ENCODE measurements around the gene ADARB2. TPM values are rescaled to one million over a fixed set of nuclear protein-coding genes. Genes with fewer than 3 reads are reported as not detected.

The ADARB2 gene
- total and polyA plus RNA-seq, 2 donors (not counting 1 experiment from before 2014, with no cell fraction given) = not detected

- H3K27me3 ChIP-seq (ENCODE audit: control insufficient read depth, insufficient read depth, low read length) = no peaks in the 10 kb centered on the region
- no peaks in the 10 kb centered on the region for H3K79me2 ChIP-seq (ENCODE audit: control insufficient read depth, insufficient read depth, low read length)
- H4K20me1 ChIP-seq (ENCODE audit: control insufficient read depth, extremely low read depth, insufficient read depth, low read length) = no peaks in the 10 kb centered on the region
- H3K4me3 ChIP-seq (replicated peaks in 1 of 4; ENCODE audit: control extremely low read depth in 1 of 4, insufficient read depth in 1 of 4, low read depth in 3 of 4, low read length in 4 of 4) = no peak overlapping the region
- no peaks in the 10 kb centered on the region for H3K36me3 ChIP-seq (ENCODE audit: control insufficient read depth, insufficient read depth, low read length)
- H3K27ac ChIP-seq (ENCODE audit: insufficient read depth, low read length) = no peak overlapping the region
- no peaks in the 10 kb centered on the region for H3K4me1 ChIP-seq (ENCODE audit: control insufficient read depth, extremely low read depth, insufficient read depth, low read length)
- H3K9me3 ChIP-seq (ENCODE audit: control insufficient read depth, insufficient read depth, low read depth, low read length) = no peaks in the 10 kb centered on the region
- H2AFZ ChIP-seq (ENCODE audit: low read length) = no peak overlapping the region
- no peak for TF ChIP-seq EZH2 (IDR thresholded peaks at IDR 0.05; ENCODE audit: low read length, missing control alignments)
- TF ChIP-seq, protein P1, sequence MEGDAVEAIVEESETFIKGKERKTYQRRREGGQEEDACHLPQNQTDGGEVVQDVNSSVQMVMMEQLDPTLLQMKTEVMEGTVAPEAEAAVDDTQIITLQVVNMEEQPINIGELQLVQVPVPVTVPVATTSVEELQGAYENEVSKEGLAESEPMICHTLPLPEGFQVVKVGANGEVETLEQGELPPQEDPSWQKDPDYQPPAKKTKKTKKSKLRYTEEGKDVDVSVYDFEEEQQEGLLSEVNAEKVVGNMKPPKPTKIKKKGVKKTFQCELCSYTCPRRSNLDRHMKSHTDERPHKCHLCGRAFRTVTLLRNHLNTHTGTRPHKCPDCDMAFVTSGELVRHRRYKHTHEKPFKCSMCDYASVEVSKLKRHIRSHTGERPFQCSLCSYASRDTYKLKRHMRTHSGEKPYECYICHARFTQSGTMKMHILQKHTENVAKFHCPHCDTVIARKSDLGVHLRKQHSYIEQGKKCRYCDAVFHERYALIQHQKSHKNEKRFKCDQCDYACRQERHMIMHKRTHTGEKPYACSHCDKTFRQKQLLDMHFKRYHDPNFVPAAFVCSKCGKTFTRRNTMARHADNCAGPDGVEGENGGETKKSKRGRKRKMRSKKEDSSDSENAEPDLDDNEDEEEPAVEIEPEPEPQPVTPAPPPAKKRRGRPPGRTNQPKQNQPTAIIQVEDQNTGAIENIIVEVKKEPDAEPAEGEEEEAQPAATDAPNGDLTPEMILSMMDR (conservative IDR thresholded peaks at IDR 0.05 in 1 of 2, IDR thresholded peaks at IDR 0.05 in 1 of 2; ENCODE audit: low read depth in 1 of 2, low read length in 2 of 2) = no peak
- no peak overlapping the region for H3K4me2 ChIP-seq (ENCODE audit: extremely low read depth, insufficient read depth, low read length)
- H3K9ac ChIP-seq (ENCODE audit: insufficient read depth, low read length) = no peak overlapping the region
- DNase-seq (ENCODE audit: low read depth in 2 of 2) = no peak
Measured at GRCh38 chr10:1579671-1580070, 157.7 kb downstream of the ADARB2 start.

DNA sequence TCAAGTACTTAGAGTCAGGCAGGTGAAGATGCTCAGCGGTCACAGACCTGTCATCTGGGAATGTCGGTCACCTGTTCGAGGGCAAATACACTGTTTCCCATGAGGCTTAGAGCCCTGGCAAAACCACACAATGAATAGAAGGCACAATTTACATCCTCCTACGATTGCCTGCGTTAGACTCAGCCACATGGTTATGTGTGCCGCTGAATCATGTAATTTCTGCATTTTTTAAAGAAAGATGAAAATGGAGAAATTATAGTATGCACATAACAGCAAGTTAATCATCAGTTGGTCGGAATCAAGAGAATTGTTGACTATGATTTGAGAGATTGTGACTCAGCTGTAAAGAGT, 158.2 kb downstream of the ADARB2 start:
- Histone ChIP-seq H3K27ac (ENCODE audit: insufficient read depth, low read length) (no peak overlapping the region), H3K9ac (ENCODE audit: insufficient read depth, low read length) (no peak overlapping the region), H3K27me3 (ENCODE audit: control insufficient read depth, insufficient read depth, low read length) (no peaks in the 10 kb centered on the region), H4K20me1 (ENCODE audit: control insufficient read depth, extremely low read depth, insufficient read depth, low read length) (no peaks in the 10 kb centered on the region), H3K4me1 (ENCODE audit: control insufficient read depth, extremely low read depth, insufficient read depth, low read length) (no peaks in the 10 kb centered on the region), H3K79me2 (ENCODE audit: control insufficient read depth, insufficient read depth, low read length) (no peaks in the 10 kb centered on the region), H2AFZ (ENCODE audit: low read length) (no peak overlapping the region), H3K9me3 (ENCODE audit: control insufficient read depth, insufficient read depth, low read depth, low read length) (no peaks in the 10 kb centered on the region), H3K4me2 (ENCODE audit: extremely low read depth, insufficient read depth, low read length) (no peak overlapping the region), H3K4me3 (replicated peaks in 1 of 4; ENCODE audit: control extremely low read depth in 1 of 4, insufficient read depth in 1 of 4, low read depth in 3 of 4, low read length in 4 of 4) (no peak overlapping the region), H3K36me3 (ENCODE audit: control insufficient read depth, insufficient read depth, low read length) (no peaks in the 10 kb centered on the region)
- no peak for TF ChIP-seq EZH2 (IDR thresholded peaks at IDR 0.05; ENCODE audit: low read length, missing control alignments)
- TF ChIP-seq, protein P1 (conservative IDR thresholded peaks at IDR 0.05 in 1 of 2, IDR thresholded peaks at IDR 0.05 in 1 of 2; ENCODE audit: low read depth in 1 of 2, low read length in 2 of 2) = no peak
- no peak for DNase-seq (ENCODE audit: low read depth in 2 of 2)

- no peak overlapping the region for H2AFZ ChIP-seq (ENCODE audit: low read length)
- DNase-seq (ENCODE audit: low read depth in 2 of 2) = no peak
- no peaks in the 10 kb centered on the region for H3K27me3 ChIP-seq (ENCODE audit: control insufficient read depth, insufficient read depth, low read length)
- no peaks in the 10 kb centered on the region for H3K79me2 ChIP-seq (ENCODE audit: control insufficient read depth, insufficient read depth, low read length)
- H3K4me3 ChIP-seq (replicated peaks in 1 of 4; ENCODE audit: control extremely low read depth in 1 of 4, insufficient read depth in 1 of 4, low read depth in 3 of 4, low read length in 4 of 4) = no peak overlapping the region
- H3K4me2 ChIP-seq (ENCODE audit: extremely low read depth, insufficient read depth, low read length) = no peak overlapping the region
- H3K9ac ChIP-seq (ENCODE audit: insufficient read depth, low read length) = no peak overlapping the region
- H4K20me1 ChIP-seq (ENCODE audit: control insufficient read depth, extremely low read depth, insufficient read depth, low read length) = no peaks in the 10 kb centered on the region
- H3K4me1 ChIP-seq (ENCODE audit: control insufficient read depth, extremely low read depth, insufficient read depth, low read length) = no peaks in the 10 kb centered on the region
- H3K36me3 ChIP-seq (ENCODE audit: control insufficient read depth, insufficient read depth, low read length) = no peaks in the 10 kb centered on the region
- TF ChIP-seq EZH2 (IDR thresholded peaks at IDR 0.05; ENCODE audit: low read length, missing control alignments) = no peak
- TF ChIP-seq, protein P1 (conservative IDR thresholded peaks at IDR 0.05 in 1 of 2, IDR thresholded peaks at IDR 0.05 in 1 of 2; ENCODE audit: low read depth in 1 of 2, low read length in 2 of 2) = no peak
- H3K27ac ChIP-seq (ENCODE audit: insufficient read depth, low read length) = no peak overlapping the region
- no peaks in the 10 kb centered on the region for H3K9me3 ChIP-seq (ENCODE audit: control insufficient read depth, insufficient read depth, low read depth, low read length)
Measured at GRCh38 chr10:1578392-1579140, 158.8 kb downstream of the ADARB2 start.
